GM12892 (cell line): Measurements from ENCODE around the gene UGT2B7.

Experiments
- POLR2A ChIP-seq: IDR thresholded peaks from 2 replicates; pipeline ENCODE4 v1.6.1; 2011; ENCODE audit warnings: low read depth, low read length, control low read depth
- POLR2AphosphoS5 ChIP-seq: IDR thresholded peaks from 2 replicates; pipeline ENCODE4 v1.6.1; 2011; ENCODE audit warnings: low read depth, low read length, control low read depth

DNA sequence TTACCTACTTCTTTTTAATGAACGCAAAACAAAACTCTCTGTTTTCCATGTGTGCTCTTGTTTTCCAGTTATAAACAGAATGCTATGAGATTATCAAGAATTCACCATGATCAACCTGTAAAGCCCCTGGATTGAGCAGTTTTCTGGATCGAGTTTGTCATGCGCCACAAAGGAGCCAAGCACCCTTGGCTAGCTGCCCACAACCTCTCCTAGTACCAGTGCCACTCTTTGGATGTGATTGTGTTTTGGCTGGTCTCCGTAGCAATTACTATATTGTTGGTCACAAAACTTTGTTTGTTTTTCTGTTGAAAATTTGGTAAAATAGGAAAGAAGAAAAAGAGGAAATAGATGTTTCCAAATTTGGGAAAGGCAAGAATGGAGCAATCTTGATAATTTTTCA lies 51.1 kb downstream of the UGT2B7 start:
- TF ChIP-seq POLR2AphosphoS5, result no peak
- no peak for TF ChIP-seq POLR2A
